SK-N-SH (cell line): Measurements from ENCODE around the gene USP17L17. TPM values are rescaled to one million over a fixed set of nuclear protein-coding genes. Genes with fewer than 3 reads are reported as not detected.
"Not testable (repeated sequence)": the region's sequence is repeated elsewhere in the genome, so short reads cannot be mapped to it uniquely, and the experiment has no call there.

Experiments
- CTCF ChIA-PET: fragments of 300-600, 350-600 bp; formaldehyde crosslinking; extraction: SDS; loops from one replicate; lab custom pipeline; 2021; lab: Yijun Ruan, JAX
- POLR2A ChIA-PET: fragments of 350-600 bp; sonication (Branson Sonifier 250); formaldehyde crosslinking; extraction: SDS; loops from one replicate; lab custom pipeline; 2020; ENCODE audit warnings: antibody characterized with exemption, inconsistent platforms; lab: Yijun Ruan, JAX
- DNase-seq: peaks from one replicate; pipeline ENCODE4 v3.0.0; 2012
- H2AFZ ChIP-seq: fragments of 200-600 bp; sonication (generic); 2 replicates; pipeline ENCODE4 v1.8.1; 2016; ENCODE audit warnings: antibody characterized with exemption, mild to moderate bottlenecking, low read depth
- H3F3A ChIP-seq: fragments of 200-600 bp; sonication (generic); replicated peaks from 2 replicates; pipeline ENCODE3; 2016; ENCODE audit warnings: antibody characterized with exemption, mild to moderate bottlenecking; ENCODE audit not compliant: insufficient read depth
- H3K27ac ChIP-seq, 2 experiments: fragments of 200-500 bp in 1 of 2; fragments of 200-600 bp in 1 of 2; sonication (Bioruptor generic) in 1 of 2; sonication (generic), shearing (Covaris generic) in 1 of 2; 2 replicates each; pipeline versions ENCODE4 v1.5.1 to v1.6.1; 2014 to 2016; ENCODE audit warnings: low read depth in 2 of 2, inconsistent platforms in 1 of 2, low read length in 1 of 2, mild to moderate bottlenecking in 1 of 2, mixed read lengths in 1 of 2
- H3K27me3 ChIP-seq: fragments of 200-600 bp; sonication (generic), shearing (Covaris generic); 2 replicates; pipeline ENCODE4 v1.6.1; 2016; ENCODE audit warnings: mixed run types; ENCODE audit not compliant: insufficient read depth
- H3K36me3 ChIP-seq, 2 experiments: fragments of 200-500 bp in 1 of 2; fragments of 200-600 bp in 1 of 2; sonication (Bioruptor generic) in 1 of 2; sonication (generic) in 1 of 2; replicated peaks in 1 of 2; 2 replicates each; pipeline versions ENCODE3 to v1.5.1; 2014 to 2016; ENCODE audit warnings: low read length in 1 of 2, mild to moderate bottlenecking in 1 of 2; ENCODE audit not compliant: insufficient read depth in 2 of 2, control insufficient read depth in 1 of 2
- H3K4me1 ChIP-seq, 2 experiments: fragments of 200-500 bp in 1 of 2; fragments of 200-600 bp in 1 of 2; sonication (Bioruptor generic) in 1 of 2; sonication (generic), shearing (Covaris generic) in 1 of 2; 2 replicates each; pipeline versions ENCODE4 v1.5.1 to v1.6.1; 2014 to 2016; ENCODE audit warnings: low read depth in 1 of 2, low read length in 1 of 2, mixed run types in 1 of 2; ENCODE audit not compliant: insufficient read depth in 2 of 2, control insufficient read depth in 1 of 2
- H3K4me2 ChIP-seq: fragments of 200-600 bp; sonication (generic), shearing (Covaris generic); 2 replicates; pipeline ENCODE4 v1.6.1; 2017; ENCODE audit warnings: mixed run types
- H3K4me3 ChIP-seq, 2 experiments: fragments of 200-500 bp in 1 of 2; fragments of 200-600 bp in 1 of 2; sonication (Bioruptor generic) in 1 of 2; sonication (generic), shearing (Covaris generic) in 1 of 2; 2 replicates each; pipeline versions ENCODE4 v1.5.1 to v1.8.1; 2014 to 2016; ENCODE audit warnings: low read depth in 2 of 2, inconsistent platforms in 1 of 2, low read length in 1 of 2, mild to moderate bottlenecking in 1 of 2, mixed read lengths in 1 of 2, moderate library complexity in 1 of 2
- H3K79me2 ChIP-seq: fragments of 200-600 bp; sonication (generic); 2 replicates; pipeline ENCODE4 v1.8.1; 2017; ENCODE audit warnings: mild to moderate bottlenecking; ENCODE audit not compliant: insufficient read depth
- H3K9ac ChIP-seq: fragments of 200-600 bp; sonication (generic); 2 replicates; pipeline ENCODE4 v1.6.1; 2017; ENCODE audit warnings: mixed run types
- H3K9me2 ChIP-seq: fragments of 200-600 bp; sonication (generic); 2 replicates; pipeline ENCODE4 v1.6.1; 2017; ENCODE audit warnings: mixed run types
- H3K9me3 ChIP-seq: fragments of 200-600 bp; sonication (generic); 2 replicates; pipeline ENCODE4 v1.6.1; 2017; ENCODE audit warnings: mixed run types, mild to moderate bottlenecking, moderate library complexity
- H4K20me1 ChIP-seq: fragments of 200-600 bp; sonication (generic); 2 replicates; pipeline ENCODE4 v1.6.1; 2017; ENCODE audit warnings: mild to moderate bottlenecking, mixed run types; ENCODE audit not compliant: insufficient read depth
- WGBS: methylation state at CpG from one replicate; pipeline ENCODE4 v1.1.6; 2017; ENCODE audit warnings: low lambda C conversion rate; 5-methylcytosine and 5-hydroxymethylcytosine counted together
- polyA plus RNA-seq, 3 experiments: library from polyadenylated mRNA; depleted of rRNA; stranded (reverse); fragments of >200 nt; gene quantifications; 2 replicates each; pipeline ENCODE4 v1.2.3, GENCODE V29; 2012

The USP17L17 gene
- not detected in 2 replicates for polyA plus RNA-seq (2012; rRNA removed)
- not detected in 2 replicates for polyA plus RNA-seq (2012; cell fraction: cytosol; rRNA removed)
- polyA plus RNA-seq (2012; cell fraction: nucleus; rRNA removed) = not detected in 2 replicates

- H3K4me1 ChIP-seq, H3K79me2 ChIP-seq, H3F3A ChIP-seq, H3K36me3 ChIP-seq, H4K20me1 ChIP-seq, H3K9me3 ChIP-seq, POLR2A ChIA-PET, H3K27ac ChIP-seq, H3K4me3 ChIP-seq, H3K4me2 ChIP-seq, H3K9ac ChIP-seq, H2AFZ ChIP-seq, H3K9me2 ChIP-seq, H3K27me3 ChIP-seq, CTCF ChIA-PET, DNase-seq: not testable (repeated sequence)
- 24% methylated on average over 12 of the region's 14 CpGs for WGBS
Observed at GRCh38 chr4:9243579-9243978, at the start of gene USP17L17. Gene USP17L17 (plus strand): TSS chr4:9243879. CDS start chr4:9243879, 0 bp downstream.

- H3K27me3 ChIP-seq, H3K4me1 ChIP-seq, H3F3A ChIP-seq, POLR2A ChIA-PET, H2AFZ ChIP-seq, CTCF ChIA-PET, H3K27ac ChIP-seq, H3K4me2 ChIP-seq, DNase-seq, H3K9me3 ChIP-seq, H3K9ac ChIP-seq, H3K36me3 ChIP-seq, H3K9me2 ChIP-seq, H3K4me3 ChIP-seq, H3K79me2 ChIP-seq, H4K20me1 ChIP-seq: not testable (repeated sequence)
- WGBS = 13% methylated on average over 4 of the region's 13 CpGs
Observed at GRCh38 chr4:9210357-9210756, 33.3 kb upstream of the USP17L17 start, which contains the start of gene USP17L10. Gene USP17L10 (plus strand): TSS chr4:9210657. CDS start chr4:9210657, 0 bp downstream.

GRCh38 chr4:9214701-9215100 is 29.0 kb upstream of the USP17L17 start:
- H3K9ac ChIP-seq, POLR2A ChIA-PET, CTCF ChIA-PET, H3K36me3 ChIP-seq, H3K9me3 ChIP-seq, H3F3A ChIP-seq, H3K79me2 ChIP-seq, H3K4me1 ChIP-seq, DNase-seq, H3K4me2 ChIP-seq, H4K20me1 ChIP-seq, H3K9me2 ChIP-seq, H3K27ac ChIP-seq, H2AFZ ChIP-seq, H3K4me3 ChIP-seq, H3K27me3 ChIP-seq: not testable (repeated sequence)
- whole genome bisulfite sequencing = 28% methylated on average over 13 of the region's 14 CpGs

GRCh38 chr4:9215105-9215504 is 28.6 kb upstream of the USP17L17 start, which contains the start of gene USP17L11:
Gene USP17L11 (plus strand): TSS chr4:9215405. CDS start chr4:9215405, 0 bp downstream.
- DNase-seq, H4K20me1 ChIP-seq, H3K27me3 ChIP-seq, H3K4me3 ChIP-seq, H3K79me2 ChIP-seq, H3K27ac ChIP-seq, H3K9ac ChIP-seq, H3K4me1 ChIP-seq, H3K36me3 ChIP-seq, H2AFZ ChIP-seq, H3K9me3 ChIP-seq, POLR2A ChIA-PET, H3F3A ChIP-seq, H3K9me2 ChIP-seq, CTCF ChIA-PET, H3K4me2 ChIP-seq: not testable (repeated sequence)
- no CpG with 5 or more reads among the region's 14 CpGs for WGBS

GRCh38 chr4:9219852-9220251 is 23.8 kb upstream of the USP17L17 start, which contains the start of gene USP17L12:
Gene USP17L12 (plus strand): TSS chr4:9220152. CDS start chr4:9220152, 0 bp downstream.
- H4K20me1 ChIP-seq, H3K27me3 ChIP-seq, H3K36me3 ChIP-seq, H2AFZ ChIP-seq, H3K4me2 ChIP-seq, H3K9ac ChIP-seq, H3K79me2 ChIP-seq, H3K27ac ChIP-seq, CTCF ChIA-PET, H3K4me1 ChIP-seq, H3K9me2 ChIP-seq, H3K9me3 ChIP-seq, H3K4me3 ChIP-seq, DNase-seq, POLR2A ChIA-PET, H3F3A ChIP-seq: not testable (repeated sequence)
- no CpG with 5 or more reads among the region's 13 CpGs for WGBS

GRCh38 chr4:9224596-9224995 is 19.1 kb upstream of the USP17L17 start, which contains the start of gene USP17L13:
Gene USP17L13 (plus strand): TSS chr4:9224896. CDS start chr4:9224896, 0 bp downstream.
- H3K9ac ChIP-seq, H3F3A ChIP-seq, CTCF ChIA-PET, H3K4me2 ChIP-seq, H3K79me2 ChIP-seq, H3K9me2 ChIP-seq, H2AFZ ChIP-seq, H3K36me3 ChIP-seq, H4K20me1 ChIP-seq, H3K27me3 ChIP-seq, DNase-seq, POLR2A ChIA-PET, H3K4me1 ChIP-seq, H3K9me3 ChIP-seq, H3K27ac ChIP-seq, H3K4me3 ChIP-seq: not testable (repeated sequence)
- no CpG with 5 or more reads among the region's 14 CpGs for WGBS
